OCI-LY7 (cell line): ENCODE results near the gene DCC.

ENCODE experiments used
- CTCF ChIP-seq: fragments of 200-600 bp; sonication (generic); conservative IDR thresholded peaks from 2 replicates; pipeline ENCODE4 v1.5.1; 2014; ENCODE audit warnings: mild to moderate bottlenecking, antibody characterized with exemption, low read length, moderate library complexity, mixed read lengths
- EZH2phosphoT487 ChIP-seq: fragments of 200-600 bp; sonication (generic); IDR thresholded peaks from 2 replicates; pipeline ENCODE4 v1.6.1; 2018; ENCODE audit warnings: low read depth, borderline replicate concordance, mild to moderate bottlenecking, mixed run types, antibody characterized with exemption, low read length, moderate library complexity, mixed read lengths

- TF ChIP-seq EZH2phosphoT487 (no peak), CTCF (no peak)
These were observed 360.1 kb downstream of the DCC start for GRCh38 chr18:52700116-52700515.
